ENCODE results near the gene ZNF316. TPM values are rescaled to one million over a fixed set of nuclear protein-coding genes. Genes with fewer than 3 reads are reported as not detected.

Gene ZNF316
- 11.1 TPM for polyA plus RNA-seq (2013, experiment 1 of 2)
- polyA plus RNA-seq (2013, experiment 2 of 2): 10.9 TPM

- peak within 1 kb of the TSS; percentile 92 for H3K9ac ChIP-seq (ENCODE audit: low read depth, low read length, poor library complexity)
- DNase-seq (ENCODE audit: low spot score): no peak
- no CpG with 5 or more reads among the region's 104 CpGs for WGBS, 2 donors (ENCODE audit: extremely low coverage in 2 of 2, insufficient read length in 2 of 2, insufficient replicate concordance in 1 of 2)
These were observed at the start of gene ZNF316 for GRCh38 chr7:6636741-6637543. Gene ZNF316, plus strand, starts transcription at chr7:6637318. Its CDS starts 5,092 bp downstream, at chr7:6642410.

DNA sequence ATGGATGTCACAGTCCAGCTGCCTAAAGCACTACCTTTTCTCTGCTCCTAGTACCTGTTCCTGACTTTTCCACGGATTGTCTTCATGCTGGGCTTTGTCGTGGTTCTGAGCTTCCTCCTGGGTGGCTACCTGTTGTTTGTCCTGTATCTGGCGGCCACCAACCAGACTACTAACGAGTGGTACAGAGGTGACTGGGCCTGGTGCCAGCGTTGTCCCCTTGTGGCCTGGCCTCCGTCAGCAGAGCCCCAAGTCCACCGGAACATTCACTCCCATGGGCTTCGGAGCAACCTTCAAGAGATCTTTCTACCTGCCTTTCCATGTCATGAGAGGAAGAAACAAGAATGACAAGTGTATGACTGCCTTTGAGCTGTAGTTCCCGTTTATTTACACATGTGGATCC is 48.6 kb upstream of the ZNF316 start:
- Histone ChIP-seq H4K8ac (ENCODE audit: low read depth, low read length) (no peak overlapping the region), H3K23ac (ENCODE audit: low read depth, low read length, poor library complexity) (no peak overlapping the region), H3K27ac (replicated peaks; ENCODE audit: low read length) (no peak overlapping the region), H3K9ac (ENCODE audit: low read depth, low read length, poor library complexity) (no peak overlapping the region), H2BK12ac (ENCODE audit: low read length) (no peak overlapping the region), H4K91ac (ENCODE audit: low read depth, low read length, poor library complexity) (no peak overlapping the region), H2AFZ (ENCODE audit: low read length) (no peak overlapping the region), H3K9me3 (replicated peaks in 1 of 2; ENCODE audit: control insufficient read depth in 2 of 2, insufficient read depth in 1 of 2, low read depth in 1 of 2, low read length in 2 of 2) (no peaks in the 10 kb centered on the region), H2BK120ac (ENCODE audit: low read depth, low read length) (no peak overlapping the region), H3K18ac (ENCODE audit: low read length) (no peak overlapping the region), H2BK15ac (ENCODE audit: low read length) (no peak overlapping the region), H2AK5ac (ENCODE audit: low read depth, low read length) (no peak overlapping the region), H3K14ac (ENCODE audit: low read length) (no peak overlapping the region), H3K27me3 (ENCODE audit: control insufficient read depth in 3 of 3, insufficient read depth in 3 of 3, low read depth in 1 of 3, low read length in 3 of 3) (peaks cover 0 to 4% (median 0%) of the 10 kb centered on the region in 3 experiments), H3K4me2 (ENCODE audit: insufficient read depth, low read length, poor library complexity, severe bottlenecking) (no peak overlapping the region), H3K36me3 (replicated peaks in 1 of 2; ENCODE audit: control insufficient read depth in 2 of 2, insufficient read depth in 2 of 2, low read length in 2 of 2) (peaks cover 25 to 64% of the 10 kb centered on the region in 2 donors), H3K4ac (ENCODE audit: low read length) (no peak overlapping the region), H2BK5ac (ENCODE audit: low read length) (no peak overlapping the region), H3K4me1 (ENCODE audit: control insufficient read depth in 2 of 2, insufficient read depth in 1 of 2, low read depth in 1 of 2, low read length in 2 of 2) (peaks cover 3 to 6% of the 10 kb centered on the region in 2 donors), H3K4me3 (ENCODE audit: low read length in 2 of 2) (peak overlapping the region in 1 of 2 donors; percentile 14), H3K79me1 (ENCODE audit: low read depth, low read length) (peaks cover 3% of the 10 kb centered on the region)
- DNase-seq (ENCODE audit: low spot score): no peak
- WGBS, 2 donors (ENCODE audit: extremely low coverage in 2 of 2, insufficient read length in 2 of 2, insufficient replicate concordance in 1 of 2): no CpG with 5 or more reads among the region's 9 CpGs

More at GRCh38 chr7:6636741-6637543, at the start of gene ZNF316:
- Histone ChIP-seq H3K18ac (ENCODE audit: low read length) (peak within 1 kb of the TSS; percentile 95), H3K79me1 (ENCODE audit: low read depth, low read length) (peaks cover 26% of the 10 kb centered on the region), H2AFZ (ENCODE audit: low read length) (peak within 1 kb of the TSS; percentile 94), H3K4ac (ENCODE audit: low read length) (no peak within 1 kb of the TSS), H2BK5ac (ENCODE audit: low read length) (peak within 1 kb of the TSS; percentile 11), H3K9me3 (replicated peaks in 1 of 2; ENCODE audit: control insufficient read depth in 2 of 2, insufficient read depth in 1 of 2, low read depth in 1 of 2, low read length in 2 of 2) (no peaks in the 10 kb centered on the region), H3K27me3 (ENCODE audit: control insufficient read depth in 3 of 3, insufficient read depth in 3 of 3, low read depth in 1 of 3, low read length in 3 of 3) (no peaks in the 10 kb centered on the region), H3K36me3 (replicated peaks in 1 of 2; ENCODE audit: control insufficient read depth in 2 of 2, insufficient read depth in 2 of 2, low read length in 2 of 2) (peaks cover 14 to 36% of the 10 kb centered on the region in 2 donors), H3K23ac (ENCODE audit: low read depth, low read length, poor library complexity) (peak within 1 kb of the TSS; percentile 85), H3K27ac (replicated peaks; ENCODE audit: low read length) (no peak within 1 kb of the TSS), H4K8ac (ENCODE audit: low read depth, low read length) (no peak within 1 kb of the TSS), H2BK15ac (ENCODE audit: low read length) (peak within 1 kb of the TSS; percentile 83), H4K91ac (ENCODE audit: low read depth, low read length, poor library complexity) (peak within 1 kb of the TSS; percentile 53), H2BK120ac (ENCODE audit: low read depth, low read length) (no peak within 1 kb of the TSS), H3K14ac (ENCODE audit: low read length) (peak within 1 kb of the TSS; percentile 82), H2AK5ac (ENCODE audit: low read depth, low read length) (peak within 1 kb of the TSS; percentile 89), H3K4me3 (ENCODE audit: low read length in 2 of 2) (peak within 1 kb of the TSS; percentile 85 to 98), H2BK12ac (ENCODE audit: low read length) (no peak within 1 kb of the TSS), H3K4me1 (ENCODE audit: control insufficient read depth in 2 of 2, insufficient read depth in 1 of 2, low read depth in 1 of 2, low read length in 2 of 2) (peaks cover 6 to 13% of the 10 kb centered on the region in 2 donors), H3K4me2 (ENCODE audit: insufficient read depth, low read length, poor library complexity, severe bottlenecking) (peak within 1 kb of the TSS; percentile 93)

GRCh38 chr7:6589151-6589828 is 47.8 kb upstream of the ZNF316 start:
- H3K4me3 ChIP-seq (ENCODE audit: low read length in 2 of 2): peak overlapping the region; percentile 68 to 99
- no peak overlapping the region for H2BK5ac ChIP-seq (ENCODE audit: low read length)
- H3K9ac ChIP-seq (ENCODE audit: low read depth, low read length, poor library complexity): peak overlapping the region; percentile 70
- no peak overlapping the region for H2AK5ac ChIP-seq (ENCODE audit: low read depth, low read length)
- peaks cover 0 to 4% (median 0%) of the 10 kb centered on the region in 3 experiments for H3K27me3 ChIP-seq (ENCODE audit: control insufficient read depth in 3 of 3, insufficient read depth in 3 of 3, low read depth in 1 of 3, low read length in 3 of 3)
- H2BK12ac ChIP-seq (ENCODE audit: low read length): no peak overlapping the region
- no peak overlapping the region for H3K4ac ChIP-seq (ENCODE audit: low read length)
- H3K23ac ChIP-seq (ENCODE audit: low read depth, low read length, poor library complexity): peak overlapping the region; percentile 99
- no peak overlapping the region for H3K27ac ChIP-seq (replicated peaks; ENCODE audit: low read length)
- H2AFZ ChIP-seq (ENCODE audit: low read length): peak overlapping the region; percentile 99
- no peak overlapping the region for H4K8ac ChIP-seq (ENCODE audit: low read depth, low read length)
- H3K18ac ChIP-seq (ENCODE audit: low read length): peak overlapping the region; percentile 91
- peaks cover 3 to 6% of the 10 kb centered on the region in 2 donors for H3K4me1 ChIP-seq (ENCODE audit: control insufficient read depth in 2 of 2, insufficient read depth in 1 of 2, low read depth in 1 of 2, low read length in 2 of 2)
- peak overlapping the region; percentile 66 for H3K4me2 ChIP-seq (ENCODE audit: insufficient read depth, low read length, poor library complexity, severe bottlenecking)
- H3K9me3 ChIP-seq (replicated peaks in 1 of 2; ENCODE audit: control insufficient read depth in 2 of 2, insufficient read depth in 1 of 2, low read depth in 1 of 2, low read length in 2 of 2): no peaks in the 10 kb centered on the region
- no peak overlapping the region for H4K91ac ChIP-seq (ENCODE audit: low read depth, low read length, poor library complexity)
- H2BK15ac ChIP-seq (ENCODE audit: low read length): no peak overlapping the region
- WGBS, 2 donors (ENCODE audit: extremely low coverage in 2 of 2, insufficient read length in 2 of 2, insufficient replicate concordance in 1 of 2): no CpG with 5 or more reads among the region's 22 CpGs
- DNase-seq (ENCODE audit: low spot score): no peak
- H3K14ac ChIP-seq (ENCODE audit: low read length): no peak overlapping the region
- peaks cover 26 to 67% of the 10 kb centered on the region in 2 donors for H3K36me3 ChIP-seq (replicated peaks in 1 of 2; ENCODE audit: control insufficient read depth in 2 of 2, insufficient read depth in 2 of 2, low read length in 2 of 2)
- peaks cover 3% of the 10 kb centered on the region for H3K79me1 ChIP-seq (ENCODE audit: low read depth, low read length)
- H2BK120ac ChIP-seq (ENCODE audit: low read depth, low read length): no peak overlapping the region

Measured in neuronal stem cell (in vitro differentiated cells).